ENCODE results near the gene TNFAIP3.

DNA sequence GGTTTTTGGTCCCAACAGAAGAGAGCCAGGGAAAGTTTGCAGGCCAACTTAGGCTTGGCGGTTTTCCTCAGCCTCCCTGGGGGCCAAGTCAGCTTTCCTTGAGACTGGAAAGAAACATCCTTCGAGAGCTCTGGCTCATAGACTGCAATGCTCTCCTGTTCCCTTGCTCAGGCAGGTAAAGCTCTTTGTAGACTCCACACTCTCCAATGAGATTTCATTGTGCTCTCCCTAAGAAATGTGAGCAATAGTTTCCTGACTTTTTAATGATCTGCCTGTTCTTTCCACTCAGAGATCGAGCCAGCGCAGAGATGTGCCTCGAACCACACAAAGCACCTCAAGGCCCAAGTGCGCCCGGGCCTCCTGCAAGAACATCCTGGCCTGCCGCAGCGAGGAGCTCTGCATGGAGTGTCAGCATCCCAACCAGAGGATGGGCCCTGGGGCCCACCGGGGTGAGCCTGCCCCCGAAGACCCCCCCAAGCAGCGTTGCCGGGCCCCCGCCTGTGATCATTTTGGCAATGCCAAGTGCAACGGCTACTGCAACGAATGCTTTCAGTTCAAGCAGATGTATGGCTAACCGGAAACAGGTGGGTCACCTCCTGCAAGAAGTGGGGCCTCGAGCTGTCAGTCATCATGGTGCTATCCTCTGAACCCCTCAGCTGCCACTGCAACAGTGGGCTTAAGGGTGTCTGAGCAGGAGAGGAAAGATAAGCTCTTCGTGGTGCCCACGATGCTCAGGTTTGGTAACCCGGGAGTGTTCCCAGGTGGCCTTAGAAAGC lies 13.9 kb downstream of the TNFAIP3 start:
- no peak for TF ChIP-seq POLR2A (IDR thresholded peaks at IDR 0.05)
- TF ChIP-seq, protein P1, sequence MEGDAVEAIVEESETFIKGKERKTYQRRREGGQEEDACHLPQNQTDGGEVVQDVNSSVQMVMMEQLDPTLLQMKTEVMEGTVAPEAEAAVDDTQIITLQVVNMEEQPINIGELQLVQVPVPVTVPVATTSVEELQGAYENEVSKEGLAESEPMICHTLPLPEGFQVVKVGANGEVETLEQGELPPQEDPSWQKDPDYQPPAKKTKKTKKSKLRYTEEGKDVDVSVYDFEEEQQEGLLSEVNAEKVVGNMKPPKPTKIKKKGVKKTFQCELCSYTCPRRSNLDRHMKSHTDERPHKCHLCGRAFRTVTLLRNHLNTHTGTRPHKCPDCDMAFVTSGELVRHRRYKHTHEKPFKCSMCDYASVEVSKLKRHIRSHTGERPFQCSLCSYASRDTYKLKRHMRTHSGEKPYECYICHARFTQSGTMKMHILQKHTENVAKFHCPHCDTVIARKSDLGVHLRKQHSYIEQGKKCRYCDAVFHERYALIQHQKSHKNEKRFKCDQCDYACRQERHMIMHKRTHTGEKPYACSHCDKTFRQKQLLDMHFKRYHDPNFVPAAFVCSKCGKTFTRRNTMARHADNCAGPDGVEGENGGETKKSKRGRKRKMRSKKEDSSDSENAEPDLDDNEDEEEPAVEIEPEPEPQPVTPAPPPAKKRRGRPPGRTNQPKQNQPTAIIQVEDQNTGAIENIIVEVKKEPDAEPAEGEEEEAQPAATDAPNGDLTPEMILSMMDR (IDR thresholded peaks at IDR 0.05), result no peak

Data from uterus (tissue), 2 donors.